ENCODE data around the gene WBP1L.
"Not testable (repeated sequence)": the region's sequence is repeated elsewhere in the genome, so short reads cannot be mapped to it uniquely, and the experiment has no call there.

The WBP1L gene

GRCh38 chr10:102814453-102814871 lies 70.7 kb downstream of the WBP1L start:
- no peak for DNase-seq

- no peak for DNase-seq
Measured at GRCh38 chr10:102814873-102815661, 71.3 kb downstream of the WBP1L start.

GRCh38 chr10:102815790-102816549 lies 72.2 kb downstream of the WBP1L start:
- DNase-seq: no peak

GRCh38 chr10:102817175-102817574 lies 73.4 kb downstream of the WBP1L start:
- no peak for DNase-seq

- DNase-seq: no peak
Measured at GRCh38 chr10:102819054-102819453, 75.3 kb downstream of the WBP1L start.

GRCh38 chr10:102820008-102820407 lies 76.3 kb downstream of the WBP1L start:
- DNase-seq: not testable (repeated sequence)

- DNase-seq: no peak
Measured at GRCh38 chr10:102822222-102822621, 78.5 kb downstream of the WBP1L start.

GRCh38 chr10:102824664-102825063 lies 80.9 kb downstream of the WBP1L start:
- DNase-seq: no peak

- no peak for DNase-seq
Measured at GRCh38 chr10:102826148-102826796, 82.5 kb downstream of the WBP1L start.

GRCh38 chr10:102827597-102827975 lies 83.8 kb downstream of the WBP1L start:
- DNase-seq: no peak

GRCh38 chr10:102831322-102832071 lies 87.7 kb downstream of the WBP1L start:
- no peak for DNase-seq

- no peak for DNase-seq
Measured at GRCh38 chr10:102832248-102832647, 88.5 kb downstream of the WBP1L start.

GRCh38 chr10:102832987-102833386 lies 89.2 kb downstream of the WBP1L start:
- DNase-seq: no peak

- DNase-seq: no peak
Measured at GRCh38 chr10:102834143-102834542, 90.4 kb downstream of the WBP1L start.

GRCh38 chr10:102835007-102835482 lies 91.3 kb downstream of the WBP1L start:
- DNase-seq: peak; percentile 2

GRCh38 chr10:102837230-102837721 lies 93.5 kb downstream of the WBP1L start, which contains the start of gene CYP17A1:
Gene CYP17A1 (minus strand): TSS chr10:102837413. CDS start chr10:102837361, 52 bp downstream.
- peak; percentile 34 for DNase-seq

GRCh38 chr10:102838276-102838927 lies 94.7 kb downstream of the WBP1L start:
- DNase-seq: not testable (repeated sequence)

GRCh38 chr10:102841827-102842345 lies 98.1 kb downstream of the WBP1L start:
- DNase-seq: peak; percentile 69

GRCh38 chr10:102843139-102843538 lies 99.4 kb downstream of the WBP1L start:
- DNase-seq: not testable (repeated sequence)

- DNase-seq: not testable (repeated sequence)
Measured at GRCh38 chr10:102844190-102844776, 100.5 kb downstream of the WBP1L start.

- no peak for DNase-seq
Measured at GRCh38 chr10:102845352-102845902, 101.7 kb downstream of the WBP1L start.
